Esophagus (tissue), 2 donors: ENCODE data around the gene PLXNA2. TPM values are rescaled to one million over a fixed set of nuclear protein-coding genes. Genes with fewer than 3 reads are reported as not detected.

Experiments used
- H3K27ac ChIP-seq, 2 donors: one replicate each; pipeline ENCODE4 v1.5.1; 2013; ENCODE audit warnings: low read depth in 2 of 2, mild to moderate bottlenecking in 2 of 2, inconsistent platforms in 1 of 2, low read length in 1 of 2, moderate library complexity in 1 of 2
- H3K27me3 ChIP-seq, 2 donors: one replicate each; pipeline ENCODE4 v1.6.1; 2013; ENCODE audit warnings: low read length in 2 of 2, control low read depth in 1 of 2, mild to moderate bottlenecking in 1 of 2; ENCODE audit not compliant: insufficient read depth in 2 of 2, control insufficient read depth in 1 of 2
- H3K36me3 ChIP-seq, 2 donors: one replicate each; pipeline ENCODE4 v1.6.1; 2013; ENCODE audit warnings: low read length in 1 of 2; ENCODE audit not compliant: control insufficient read depth in 2 of 2, insufficient read depth in 2 of 2
- H3K4me1 ChIP-seq, 2 donors: one replicate each; pipeline ENCODE4 v1.6.1; 2013; ENCODE audit warnings: low read length in 1 of 2; ENCODE audit not compliant: control insufficient read depth in 2 of 2, insufficient read depth in 2 of 2
- H3K4me3 ChIP-seq, 2 donors: one replicate each; pipeline ENCODE4 v1.5.1; 2013; ENCODE audit warnings: low read length in 2 of 2, mild to moderate bottlenecking in 2 of 2, low read depth in 1 of 2, moderate library complexity in 1 of 2
- H3K9me3 ChIP-seq, 2 donors: one replicate each; pipeline ENCODE4 v1.6.1; 2013; ENCODE audit warnings: mild to moderate bottlenecking in 2 of 2, low read depth in 1 of 2, low read length in 1 of 2, moderate library complexity in 1 of 2; ENCODE audit not compliant: control insufficient read depth in 2 of 2, insufficient read depth in 1 of 2
- WGBS, 2 donors: extraction: QIAGEN DNeasy Blood & Tissue Kit; methylation state at CpG; one replicate each; pipeline ENCODE4 v1.1.7; 2013; 5-methylcytosine and 5-hydroxymethylcytosine counted together
- polyA plus RNA-seq, 2 donors: library from polyadenylated mRNA; stranded (reverse); fragments of 200-250 nt; gene quantifications; one replicate each; pipeline ENCODE4 v1.2.3, GENCODE V29; 2013
- donor health status: healthy with polysubstance abuse.
- donor health status: Bipolar disorder and iron deficiency.

The PLXNA2 gene
- polyA plus RNA-seq: 10 to 100 TPM; 12.6 to 25.5 TPM

GRCh38 chr1:208243967-208244916 is at the start of gene PLXNA2:
TSS of gene PLXNA2 (minus strand) at chr1:208244384. CDS start at chr1:208217922, 26,462 bp downstream.
- peaks cover 2 to 12% of the 10 kb centered on the region in 2 donors for H3K4me1 ChIP-seq
- 1% methylated on average over 60 to 78 of the region's 78 CpGs for WGBS, 2 donors
- peak within 1 kb of the TSS; percentile 79 to 84 for H3K4me3 ChIP-seq
- no peaks in the 10 kb centered on the region for H3K9me3 ChIP-seq
- H3K27me3 ChIP-seq: no peaks in the 10 kb centered on the region
- H3K36me3 ChIP-seq: no peaks in the 10 kb centered on the region
- peak within 1 kb of the TSS; percentile 86 to 95 for H3K27ac ChIP-seq

GRCh38 chr1:208292908-208293307 is 48.7 kb upstream of the PLXNA2 start:
- Histone ChIP-seq H3K4me1 (no peaks in the 10 kb centered on the region), H3K9me3 (no peaks in the 10 kb centered on the region), H3K27ac (no peak overlapping the region), H3K27me3 (no peaks in the 10 kb centered on the region), H3K36me3 (no peaks in the 10 kb centered on the region), H3K4me3 (no peak overlapping the region)
- 59 to 75% methylated on average over 2 of the region's 2 CpGs for WGBS, 2 donors

- 74 to 82% methylated on average over 4 of the region's 4 CpGs for WGBS, 2 donors
- no peak overlapping the region for H3K27ac ChIP-seq
- no peaks in the 10 kb centered on the region for H3K27me3 ChIP-seq
- H3K4me3 ChIP-seq: no peak overlapping the region
- H3K4me1 ChIP-seq: no peaks in the 10 kb centered on the region
- no peaks in the 10 kb centered on the region for H3K36me3 ChIP-seq
- H3K9me3 ChIP-seq: no peaks in the 10 kb centered on the region
Measured at GRCh38 chr1:208291923-208292711, 47.9 kb upstream of the PLXNA2 start.

GRCh38 chr1:208291129-208291528 is 46.9 kb upstream of the PLXNA2 start:
- Histone ChIP-seq H3K27me3 (no peaks in the 10 kb centered on the region), H3K4me3 (no peak overlapping the region)
- 68 to 85% methylated on average over 2 of the region's 2 CpGs for WGBS, 2 donors

GRCh38 chr1:208289716-208290115 is 45.5 kb upstream of the PLXNA2 start:
- WGBS, 2 donors: 68 to 71% methylated on average over 2 of the region's 2 CpGs
- Histone ChIP-seq H3K4me3 (no peak overlapping the region), H3K27me3 (no peaks in the 10 kb centered on the region), H3K36me3 (no peaks in the 10 kb centered on the region), H3K4me1 (no peaks in the 10 kb centered on the region), H3K9me3 (no peaks in the 10 kb centered on the region), H3K27ac (no peak overlapping the region)

More at GRCh38 chr1:208291129-208291528, 46.9 kb upstream of the PLXNA2 start:
- H3K4me1 ChIP-seq: no peaks in the 10 kb centered on the region
- no peak overlapping the region for H3K27ac ChIP-seq
- no peaks in the 10 kb centered on the region for H3K36me3 ChIP-seq
- no peaks in the 10 kb centered on the region for H3K9me3 ChIP-seq

- no peaks in the 10 kb centered on the region for H3K9me3 ChIP-seq
- 87 to 90% methylated on average over 4 of the region's 4 CpGs for WGBS, 2 donors
Measured at GRCh38 chr1:208288495-208288894, 44.3 kb upstream of the PLXNA2 start.

GRCh38 chr1:208280681-208281450 is 36.7 kb upstream of the PLXNA2 start:
- Histone ChIP-seq H3K27me3 (peaks cover 0 to 3% of the 10 kb centered on the region in 2 donors), H3K9me3 (no peaks in the 10 kb centered on the region), H3K4me3 (no peak overlapping the region), H3K4me1 (no peaks in the 10 kb centered on the region), H3K27ac (no peak overlapping the region), H3K36me3 (no peaks in the 10 kb centered on the region)
- WGBS, 2 donors: 55 to 62% methylated on average over 8 of the region's 8 CpGs

More at GRCh38 chr1:208288495-208288894, 44.3 kb upstream of the PLXNA2 start:
- Histone ChIP-seq H3K4me3 (no peak overlapping the region), H3K27ac (no peak overlapping the region), H3K36me3 (no peaks in the 10 kb centered on the region), H3K4me1 (no peaks in the 10 kb centered on the region), H3K27me3 (no peaks in the 10 kb centered on the region)

GRCh38 chr1:208279826-208280588 is 35.8 kb upstream of the PLXNA2 start:
- Histone ChIP-seq H3K4me3 (no peak overlapping the region), H3K4me1 (no peaks in the 10 kb centered on the region), H3K27ac (no peak overlapping the region), H3K9me3 (no peaks in the 10 kb centered on the region), H3K36me3 (no peaks in the 10 kb centered on the region), H3K27me3 (peaks cover 0 to 3% of the 10 kb centered on the region in 2 donors)
- 79 to 84% methylated on average over 11 of the region's 11 CpGs for WGBS, 2 donors
